ENCODE data around the gene PSMD11.
"Not testable (repeated sequence)": the region's sequence is repeated elsewhere in the genome, so short reads cannot be mapped to it uniquely, and the experiment has no call there.

PSMD11 gene

GRCh38 chr17:32520737-32521404 is 76.6 kb downstream of the PSMD11 start:
- no peaks in the 10 kb centered on the region for H3K9me3 ChIP-seq (ENCODE audit: severe bottlenecking)
- H3K27ac ChIP-seq: peak overlapping the region; percentile 96
- H3K4me3 ChIP-seq (ENCODE audit: low read depth, low read length): no peak overlapping the region
- TF ChIP-seq CTCF (IDR thresholded peaks at IDR 0.05; ENCODE audit: low read depth, low read length): no peak
- H3K27me3 ChIP-seq (ENCODE audit: insufficient read depth, low read depth, severe bottlenecking): no peaks in the 10 kb centered on the region
- DNase-seq: peak; percentile 69
- H3K36me3 ChIP-seq: no peaks in the 10 kb centered on the region

- Histone ChIP-seq H3K27ac (no peak overlapping the region), H3K27me3 (ENCODE audit: insufficient read depth, low read depth, severe bottlenecking) (no peaks in the 10 kb centered on the region), H3K4me3 (ENCODE audit: low read depth, low read length) (no peak overlapping the region), H3K9me3 (ENCODE audit: severe bottlenecking) (no peaks in the 10 kb centered on the region), H3K36me3 (no peaks in the 10 kb centered on the region)
- DNase-seq: no peak
- no peak for TF ChIP-seq CTCF (IDR thresholded peaks at IDR 0.05; ENCODE audit: low read depth, low read length)
Measured at GRCh38 chr17:32523017-32523680, 78.8 kb downstream of the PSMD11 start.

GRCh38 chr17:32523827-32524552 is 79.7 kb downstream of the PSMD11 start:
- no peak for TF ChIP-seq CTCF (IDR thresholded peaks at IDR 0.05; ENCODE audit: low read depth, low read length)
- H3K9me3 ChIP-seq (ENCODE audit: severe bottlenecking): no peaks in the 10 kb centered on the region
- H3K27me3 ChIP-seq (ENCODE audit: insufficient read depth, low read depth, severe bottlenecking): no peaks in the 10 kb centered on the region
- DNase-seq: no peak
- H3K27ac ChIP-seq: no peak overlapping the region
- H3K4me3 ChIP-seq (ENCODE audit: low read depth, low read length): no peak overlapping the region
- H3K36me3 ChIP-seq: no peaks in the 10 kb centered on the region

GRCh38 chr17:32524553-32524880 is 80.2 kb downstream of the PSMD11 start:
- DNase-seq; H3K4me3 ChIP-seq (ENCODE audit: low read depth, low read length); H3K36me3 ChIP-seq; H3K9me3 ChIP-seq (ENCODE audit: severe bottlenecking); H3K27me3 ChIP-seq (ENCODE audit: insufficient read depth, low read depth, severe bottlenecking): not testable (repeated sequence)
- H3K27ac ChIP-seq: peak overlapping the region; percentile 13

GRCh38 chr17:32525122-32525521 is 80.8 kb downstream of the PSMD11 start:
- Histone ChIP-seq H3K27ac (peak overlapping the region; percentile 40), H3K4me3 (ENCODE audit: low read depth, low read length) (no peak overlapping the region), H3K36me3 (no peaks in the 10 kb centered on the region), H3K27me3 (ENCODE audit: insufficient read depth, low read depth, severe bottlenecking) (no peaks in the 10 kb centered on the region), H3K9me3 (ENCODE audit: severe bottlenecking) (no peaks in the 10 kb centered on the region)
- DNase-seq: no peak
- TF ChIP-seq CTCF (IDR thresholded peaks at IDR 0.05; ENCODE audit: low read depth, low read length): no peak

- Histone ChIP-seq H3K27ac (no peak overlapping the region), H3K4me3 (ENCODE audit: low read depth, low read length) (no peak overlapping the region), H3K36me3 (no peaks in the 10 kb centered on the region), H3K27me3 (ENCODE audit: insufficient read depth, low read depth, severe bottlenecking) (no peaks in the 10 kb centered on the region), H3K9me3 (ENCODE audit: severe bottlenecking) (no peaks in the 10 kb centered on the region)
- TF ChIP-seq CTCF (IDR thresholded peaks at IDR 0.05; ENCODE audit: low read depth, low read length): no peak
- no peak for DNase-seq
Measured at GRCh38 chr17:32527146-32527545, 82.8 kb downstream of the PSMD11 start.

Measured in WERI-Rb-1 (cell line).